ENCODE results near the gene DDO. TPM values are rescaled to one million over a fixed set of nuclear protein-coding genes. Genes with fewer than 3 reads are reported as not detected.
A peak's percentile ranks its signal among the peaks of the same experiment; 100 is the strongest.

DDO gene
- total and polyA plus RNA-seq, 2 of the 4 experiments (the other 2 are of a cell fraction), result 0.15 to 0.18 TPM

DNA sequence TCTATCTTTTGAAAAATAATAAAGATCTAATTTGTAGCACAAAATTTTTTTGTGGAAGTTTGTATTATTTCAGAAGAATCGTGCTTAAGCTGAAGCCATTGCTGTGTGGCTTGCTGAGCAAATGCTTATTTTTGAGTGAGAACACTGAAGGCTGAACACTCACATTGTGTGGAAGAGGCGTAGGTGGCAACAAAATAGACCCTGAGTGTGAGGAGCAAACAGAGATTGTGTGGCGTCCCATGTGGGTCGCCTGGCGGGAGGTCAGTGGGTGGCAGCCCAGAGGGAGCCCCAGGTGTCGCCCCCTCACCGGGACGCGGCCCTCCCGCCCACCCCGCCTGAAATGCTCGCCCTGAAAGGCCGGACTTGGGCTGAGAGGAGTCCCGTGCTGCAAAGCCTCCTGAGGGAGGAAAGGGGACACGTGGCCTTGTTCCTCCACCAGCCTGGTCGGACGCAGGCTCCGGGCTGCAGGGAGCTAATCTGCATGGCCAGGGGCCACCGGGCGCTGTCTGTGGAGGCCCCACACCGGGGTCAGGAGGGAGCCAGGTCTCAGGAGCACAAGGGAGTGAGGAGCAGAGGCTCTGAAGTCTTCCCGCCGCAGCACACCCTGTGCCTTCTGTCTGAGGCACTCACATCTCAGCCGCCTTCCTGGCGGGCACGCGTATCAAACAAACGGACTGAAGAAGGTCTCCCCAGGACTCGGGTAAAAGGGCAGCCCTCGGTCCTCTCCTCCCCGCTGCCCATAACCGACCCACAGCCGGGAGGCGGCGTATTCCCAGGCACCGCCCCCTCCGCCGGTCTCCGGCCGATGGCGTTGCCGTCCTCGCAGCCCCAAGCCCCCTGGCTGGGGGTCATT is 15.9 kb downstream of the DDO start:
- POLR2A ChIA-PET (ENCODE audit: unreplicated experiment), result no interaction called here
- no peak for DNase-seq

More for the DNA sequence above, 15.9 kb downstream of the DDO start:
- no peak overlapping the region for H2BK120ac ChIP-seq (ENCODE audit: low read depth, low read length)
- peaks cover 2% of the 10 kb centered on the region for H3K27me3 ChIP-seq (ENCODE audit: control insufficient read depth, insufficient read depth, low read length)
- no peaks in the 10 kb centered on the region for H3K9me3 ChIP-seq (ENCODE audit: control insufficient read depth, insufficient read depth, low read length)
- no peak overlapping the region; the same call in 1 of the 2 replicates for H3K18ac ChIP-seq (ENCODE audit: low read depth, low read length)
- dilution Hi-C loops (cut with HindIII; ENCODE audit: low sequenced_read_pairs, unreplicated experiment) (no loop called here), in situ Hi-C loops (cut with MboI; ENCODE audit: low sequenced_read_pairs) (no loop called here), intact Hi-C loops (cut with micrococcal nuclease) (no loop called here)
- no peak overlapping the region for H2BK20ac ChIP-seq (ENCODE audit: low read depth, low read length)
- H2AFZ ChIP-seq (replicated peaks; ENCODE audit: low read length, poor library complexity), result peak overlapping the region; percentile 88
- no peaks in the 10 kb centered on the region for H3K36me3 ChIP-seq (ENCODE audit: control insufficient read depth, insufficient read depth, low read length)
- no TSS peak for BruUV-seq (replicated peaks)
- WGBS, 2 experiments (ENCODE audit: extremely low coverage in 2 of 2, insufficient read length in 1 of 2), result 49% methylated on average over 16 of the region's 43 CpGs; no CpG with 5 or more reads in 1 of the 2 experiments
- H3K4me2 ChIP-seq (ENCODE audit: low read depth, low read length), result peak overlapping the region; percentile 22
- H4K91ac ChIP-seq (ENCODE audit: insufficient read depth, low read depth, low read length), result peak overlapping the region; percentile 47; the same call in 1 of the 2 replicates
- no peak overlapping the region for H2AK5ac ChIP-seq (ENCODE audit: low read depth, low read length)
- no peak overlapping the region for H2BK5ac ChIP-seq (ENCODE audit: low read depth, low read length, poor library complexity, severe bottlenecking)
- H3K9ac ChIP-seq (ENCODE audit: low read depth, low read length), result no peak overlapping the region
- H3K4me3 ChIP-seq (ENCODE audit: insufficient read depth, low read depth, low read length), result no peak overlapping the region
- no peak overlapping the region for H3K14ac ChIP-seq (replicated peaks; ENCODE audit: low read depth, low read length)
- peak overlapping the region; percentile 56 for H2AK9ac ChIP-seq (replicated peaks; ENCODE audit: low read depth, low read length, poor library complexity)
- no peak overlapping the region for H2BK15ac ChIP-seq (ENCODE audit: low read depth, low read length)
- H4K8ac ChIP-seq (ENCODE audit: low read depth in 2 of 2, low read length in 2 of 2), result no peak overlapping the region
- H3K4me1 ChIP-seq (ENCODE audit: control insufficient read depth, insufficient read depth, low read length), result no peaks in the 10 kb centered on the region; the same call in 1 of the 2 replicates
- no peak for TF ChIP-seq MAFK (IDR thresholded peaks at IDR 0.05; ENCODE audit: low read depth, low read length)
- no peak for TF ChIP-seq USF2 (IDR thresholded peaks at IDR 0.05; ENCODE audit: low read depth, low read length)
- no peak for TF ChIP-seq POLR2A (IDR thresholded peaks at IDR 0.05; ENCODE audit: low read depth, low read length)
- H3K56ac ChIP-seq (ENCODE audit: extremely low read depth, insufficient read depth, low read length), result no peak overlapping the region
- H3K27ac ChIP-seq (ENCODE audit: insufficient read depth, low read length), result no peak overlapping the region
- no peaks in the 10 kb centered on the region for H3K79me1 ChIP-seq (ENCODE audit: low read depth in 1 of 2, low read length in 2 of 2)
- CTCF ChIA-PET, result no interaction called here
- 0 out of 2 replicates have a peak, but pooled peaks cover 3% of the 10 kb centered on the region for H3K9me1 ChIP-seq (ENCODE audit: insufficient read depth, low read length)
- no peak overlapping the region; the same call in 1 of the 2 replicates for H4K5ac ChIP-seq (ENCODE audit: low read depth, low read length)
- no peaks in the 10 kb centered on the region for H4K20me1 ChIP-seq (ENCODE audit: insufficient read depth, low read length)
- H3K23ac ChIP-seq (ENCODE audit: low read depth, low read length), result no peak overlapping the region
- no peak overlapping the region for H3K4ac ChIP-seq (ENCODE audit: low read depth, low read length)
- peak; percentile 58 for ATAC-seq (ENCODE audit: low read depth)
